A549 (cell line): ENCODE data around the gene CC2D1A.

Experiments
- EP300 ChIP-seq, 2 experiments: fragments of >200 bp; sonication (Bioruptor Twin); formaldehyde crosslinking; IDR thresholded peaks; 2 replicates in 1 of 2; 3 replicates in 1 of 2; pipeline ENCODE4 v1.6.1; 2016 to 2017
- MYC ChIP-seq: IDR thresholded peaks from 2 replicates; pipeline ENCODE4 v1.6.1; 2012; ENCODE audit warnings: mild to moderate bottlenecking, inconsistent platforms, low read length, improper control_type of control experiment, borderline replicate concordance
- NFE2L2 ChIP-seq: fragments of 150-350 bp; conservative IDR thresholded peaks from 2 replicates; pipeline ENCODE4 v1.6.1; 2014; ENCODE audit warnings: low read length
- POLR2A ChIP-seq: IDR thresholded peaks from 2 replicates; pipeline ENCODE4 v1.6.1; 2012; ENCODE audit warnings: mild to moderate bottlenecking, low read length
- RAD21 ChIP-seq, 2 experiments: fragments of >200 bp in 1 of 2; sonication (Bioruptor Twin) in 1 of 2; formaldehyde crosslinking in 1 of 2; IDR thresholded peaks in 1 of 2; conservative IDR thresholded peaks in 1 of 2; 2 replicates in 1 of 2; 3 replicates in 1 of 2; pipeline ENCODE4 v1.6.1; 2012 to 2018; ENCODE audit warnings: inconsistent platforms in 1 of 2
- SMC3 ChIP-seq: fragments of >200 bp; sonication (Bioruptor Twin); formaldehyde crosslinking; IDR thresholded peaks from 3 replicates; pipeline ENCODE4 v1.6.1; 2018; ENCODE audit warnings: inconsistent platforms
- TF ChIP-seq, protein P1 (sequence below): IDR thresholded peaks from 2 replicates; pipeline ENCODE4 v1.6.1; 2012
- TF ChIP-seq, protein P2 (sequence below): fragments of >200 bp; sonication (Bioruptor Twin); formaldehyde crosslinking; IDR thresholded peaks from 3 replicates; pipeline ENCODE4 v1.5.1; 2016
- TF ChIP-seq, protein P3 (sequence below): fragments of 250-450 bp; sonication (Bioruptor Pico); IDR thresholded peaks from 2 replicates; pipeline ENCODE4 v1.5.0; 2021; ENCODE audit warnings: mild to moderate bottlenecking, moderate library complexity, borderline replicate concordance
- TF ChIP-seq, protein P4 (sequence below): fragments of 150-350 bp; IDR thresholded peaks from 2 replicates; pipeline ENCODE4 v1.6.1; 2014; ENCODE audit warnings: low read depth, mild to moderate bottlenecking, low read length

DNA sequence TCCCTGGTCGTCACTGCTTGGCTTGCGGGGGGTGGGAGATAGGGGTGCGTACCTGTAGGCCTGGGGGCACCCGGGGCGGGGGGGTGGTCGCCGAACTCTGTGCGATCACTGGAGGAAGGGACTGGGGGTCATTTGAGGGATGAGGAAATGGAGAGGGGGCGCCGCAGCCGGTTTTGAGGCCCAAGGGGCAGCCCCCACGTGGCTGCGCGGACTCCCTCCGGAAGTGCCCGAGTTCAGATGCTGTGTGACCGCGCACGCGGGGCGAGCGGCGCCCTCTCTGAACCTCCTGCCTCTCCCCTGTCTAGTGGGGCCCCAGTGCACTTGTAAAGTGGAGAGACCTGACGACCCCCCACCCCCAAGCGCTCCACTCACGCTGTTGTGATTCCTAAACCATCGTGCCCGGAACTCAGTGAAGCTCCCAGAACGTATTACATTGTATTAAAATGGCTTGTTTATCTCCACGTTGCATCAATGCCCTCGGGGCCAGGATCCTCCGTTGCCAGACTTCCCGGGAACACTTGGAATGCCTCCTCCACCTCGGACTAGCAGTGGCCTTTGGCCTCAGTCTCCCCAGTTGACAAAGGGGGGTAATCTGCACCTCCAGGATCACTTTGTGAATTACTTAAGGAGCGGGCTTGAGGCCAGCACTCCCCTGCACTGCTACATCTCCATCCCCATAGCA lies 32.0 kb upstream of the CC2D1A start:
- TF ChIP-seq RAD21 (conservative IDR thresholded peaks at IDR 0.05 in 1 of 2, IDR thresholded peaks at IDR 0.05 in 1 of 2), result no peak
- TF ChIP-seq, protein P1, sequence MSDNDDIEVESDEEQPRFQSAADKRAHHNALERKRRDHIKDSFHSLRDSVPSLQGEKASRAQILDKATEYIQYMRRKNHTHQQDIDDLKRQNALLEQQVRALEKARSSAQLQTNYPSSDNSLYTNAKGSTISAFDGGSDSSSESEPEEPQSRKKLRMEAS, result no peak
- TF ChIP-seq, protein P2, sequence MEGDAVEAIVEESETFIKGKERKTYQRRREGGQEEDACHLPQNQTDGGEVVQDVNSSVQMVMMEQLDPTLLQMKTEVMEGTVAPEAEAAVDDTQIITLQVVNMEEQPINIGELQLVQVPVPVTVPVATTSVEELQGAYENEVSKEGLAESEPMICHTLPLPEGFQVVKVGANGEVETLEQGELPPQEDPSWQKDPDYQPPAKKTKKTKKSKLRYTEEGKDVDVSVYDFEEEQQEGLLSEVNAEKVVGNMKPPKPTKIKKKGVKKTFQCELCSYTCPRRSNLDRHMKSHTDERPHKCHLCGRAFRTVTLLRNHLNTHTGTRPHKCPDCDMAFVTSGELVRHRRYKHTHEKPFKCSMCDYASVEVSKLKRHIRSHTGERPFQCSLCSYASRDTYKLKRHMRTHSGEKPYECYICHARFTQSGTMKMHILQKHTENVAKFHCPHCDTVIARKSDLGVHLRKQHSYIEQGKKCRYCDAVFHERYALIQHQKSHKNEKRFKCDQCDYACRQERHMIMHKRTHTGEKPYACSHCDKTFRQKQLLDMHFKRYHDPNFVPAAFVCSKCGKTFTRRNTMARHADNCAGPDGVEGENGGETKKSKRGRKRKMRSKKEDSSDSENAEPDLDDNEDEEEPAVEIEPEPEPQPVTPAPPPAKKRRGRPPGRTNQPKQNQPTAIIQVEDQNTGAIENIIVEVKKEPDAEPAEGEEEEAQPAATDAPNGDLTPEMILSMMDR, result no peak
- TF ChIP-seq EP300 (IDR thresholded peaks at IDR 0.05), result no peak
- TF ChIP-seq NFE2L2, result no peak
- TF ChIP-seq, protein P3, sequence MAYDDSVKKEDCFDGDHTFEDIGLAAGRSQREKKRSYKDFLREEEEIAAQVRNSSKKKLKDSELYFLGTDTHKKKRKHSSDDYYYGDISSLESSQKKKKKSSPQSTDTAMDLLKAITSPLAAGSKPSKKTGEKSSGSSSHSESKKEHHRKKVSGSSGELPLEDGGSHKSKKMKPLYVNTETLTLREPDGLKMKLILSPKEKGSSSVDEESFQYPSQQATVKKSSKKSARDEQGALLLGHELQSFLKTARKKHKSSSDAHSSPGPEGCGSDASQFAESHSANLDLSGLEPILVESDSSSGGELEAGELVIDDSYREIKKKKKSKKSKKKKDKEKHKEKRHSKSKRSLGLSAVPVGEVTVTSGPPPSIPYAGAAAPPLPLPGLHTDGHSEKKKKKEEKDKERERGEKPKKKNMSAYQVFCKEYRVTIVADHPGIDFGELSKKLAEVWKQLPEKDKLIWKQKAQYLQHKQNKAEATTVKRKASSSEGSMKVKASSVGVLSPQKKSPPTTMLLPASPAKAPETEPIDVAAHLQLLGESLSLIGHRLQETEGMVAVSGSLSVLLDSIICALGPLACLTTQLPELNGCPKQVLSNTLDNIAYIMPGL (CRISPR knock-in tag), result no peak
- TF ChIP-seq MYC, result no peak
- TF ChIP-seq, protein P4, sequence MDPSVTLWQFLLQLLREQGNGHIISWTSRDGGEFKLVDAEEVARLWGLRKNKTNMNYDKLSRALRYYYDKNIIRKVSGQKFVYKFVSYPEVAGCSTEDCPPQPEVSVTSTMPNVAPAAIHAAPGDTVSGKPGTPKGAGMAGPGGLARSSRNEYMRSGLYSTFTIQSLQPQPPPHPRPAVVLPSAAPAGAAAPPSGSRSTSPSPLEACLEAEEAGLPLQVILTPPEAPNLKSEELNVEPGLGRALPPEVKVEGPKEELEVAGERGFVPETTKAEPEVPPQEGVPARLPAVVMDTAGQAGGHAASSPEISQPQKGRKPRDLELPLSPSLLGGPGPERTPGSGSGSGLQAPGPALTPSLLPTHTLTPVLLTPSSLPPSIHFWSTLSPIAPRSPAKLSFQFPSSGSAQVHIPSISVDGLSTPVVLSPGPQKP, result no peak
- no peak for TF ChIP-seq POLR2A
- no peak for TF ChIP-seq SMC3
